Activated T-cell treated with anti-CD3 and anti-CD28 coated beads for 48 hours (primary cell): ENCODE results near the gene STX16.

Experiments used
- DNase-seq: peaks from one replicate; pipeline ENCODE4 v3.0.0-alpha.2; 2020; ENCODE audit warnings: low read depth

Gene STX16

DNA sequence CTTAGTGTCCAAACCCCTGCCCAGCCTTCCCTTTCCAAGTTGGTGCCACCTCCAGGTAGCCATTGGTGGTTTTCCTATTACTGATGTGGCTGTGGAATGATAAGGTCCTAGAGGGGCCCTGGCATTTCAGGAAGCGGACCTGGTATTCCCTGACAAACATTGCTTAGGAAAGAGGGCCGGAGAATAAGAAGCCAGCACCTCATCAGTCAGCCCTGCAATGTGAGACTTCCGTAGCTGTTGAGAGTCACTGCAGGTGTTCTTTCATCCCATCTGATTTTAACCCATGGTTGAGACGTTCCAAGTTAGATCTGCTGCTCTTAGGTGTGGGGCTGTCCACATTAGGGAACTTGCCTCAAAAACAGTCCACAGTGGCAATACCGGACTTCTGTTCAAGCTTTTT lies 26.7 kb downstream of the STX16 start:
- no peak for DNase-seq

DNA sequence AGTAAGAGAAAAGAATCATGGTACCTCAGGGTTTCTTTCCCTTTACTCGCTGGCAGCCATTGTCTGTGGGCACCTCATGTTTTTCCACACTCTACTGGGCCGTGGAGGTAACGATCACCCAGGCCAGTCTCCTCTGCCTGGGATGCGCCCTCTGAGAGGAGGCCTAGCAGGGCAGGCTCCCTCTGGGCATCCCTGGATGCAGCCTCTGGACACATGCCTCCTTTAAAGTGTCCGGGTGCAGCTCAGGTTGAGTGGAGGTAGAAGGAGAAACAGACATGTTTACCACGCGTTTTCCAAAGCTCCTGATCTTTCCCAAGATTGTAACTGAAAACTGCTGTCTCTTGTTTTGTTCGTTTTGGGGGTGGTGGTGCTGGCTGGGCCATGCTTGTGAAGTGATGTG lies 27.7 kb downstream of the STX16 start:
- no peak for DNase-seq

DNA sequence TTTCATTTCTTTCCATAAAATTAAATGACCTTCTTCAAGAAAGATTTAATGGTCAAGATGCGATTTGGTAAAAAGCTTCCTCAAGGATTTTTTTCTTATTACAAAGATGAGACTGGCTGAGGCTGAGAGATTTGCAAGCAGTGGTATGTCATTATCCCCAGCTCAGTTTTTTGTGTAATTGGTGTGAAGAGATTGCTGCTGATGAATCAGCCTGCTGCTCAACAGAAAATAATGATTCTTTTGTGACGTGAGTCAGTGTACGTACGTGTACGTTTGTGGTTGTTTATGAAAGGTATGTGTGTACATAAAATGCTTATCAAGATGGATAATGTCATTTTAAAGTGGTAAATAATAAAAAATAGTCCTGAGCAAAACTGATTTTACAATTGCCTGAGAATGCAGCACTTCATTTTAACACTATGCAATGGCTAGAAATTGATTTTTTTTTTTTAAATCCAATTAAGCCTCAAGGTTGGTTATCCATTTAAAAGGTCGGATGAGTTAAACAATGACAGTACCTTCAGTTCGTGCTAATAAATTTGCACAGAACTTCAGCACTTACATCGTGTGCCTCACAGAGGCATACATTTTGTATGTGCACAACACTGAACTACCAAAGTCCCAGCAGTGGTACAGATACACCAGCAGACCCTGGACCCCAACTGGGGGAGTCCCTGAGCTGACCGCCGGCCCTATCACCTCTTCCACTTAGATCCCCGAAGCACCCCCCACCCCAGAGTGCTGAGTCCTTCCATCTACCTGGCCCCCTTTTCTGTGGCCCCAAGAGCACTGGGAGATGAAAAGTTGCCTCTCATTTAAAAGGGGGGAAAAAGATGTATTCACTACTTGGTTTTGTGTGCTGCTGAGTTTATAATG lies 31.8 kb downstream of the STX16 start:
- DNase-seq: no peak

DNA sequence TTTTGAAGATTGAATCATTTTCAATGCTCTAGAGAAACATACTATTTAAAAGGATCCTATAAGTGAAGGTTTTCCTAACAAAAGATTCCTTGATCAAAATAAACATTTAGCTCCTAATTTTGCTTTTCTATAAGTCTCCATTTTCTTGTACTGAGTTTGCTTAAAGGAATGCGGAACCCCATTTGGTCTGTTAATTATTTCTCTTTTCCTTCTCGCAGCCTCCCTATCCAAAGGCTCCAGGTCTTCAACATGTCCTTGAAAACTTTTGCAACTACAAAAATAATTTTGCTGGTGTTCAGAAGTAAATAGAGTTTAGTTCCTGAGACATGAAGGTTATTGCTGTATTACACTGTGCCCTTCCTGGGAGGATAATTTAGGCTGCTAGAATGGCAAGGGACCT lies 33.2 kb downstream of the STX16 start:
- DNase-seq: no peak

DNA sequence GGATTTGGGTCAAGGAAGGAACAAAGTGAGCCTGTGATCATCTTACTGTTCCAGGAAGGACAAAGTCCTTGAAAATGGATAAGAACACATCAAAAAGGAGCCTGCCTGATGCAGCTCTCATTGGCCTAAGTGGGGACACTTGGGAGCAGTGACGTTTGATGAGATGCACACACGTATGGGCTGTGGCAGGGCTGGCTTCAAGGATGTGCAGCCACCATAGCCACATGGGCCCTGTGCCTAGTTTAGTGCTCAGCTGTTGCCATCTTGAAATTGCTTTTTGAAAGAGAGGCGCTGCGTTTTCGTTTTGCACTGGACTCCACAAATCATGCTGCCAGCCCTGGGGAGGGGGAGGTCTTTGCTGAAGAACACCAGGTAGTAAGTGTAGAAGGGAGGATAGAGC lies 34.9 kb downstream of the STX16 start:
- no peak for DNase-seq

DNA sequence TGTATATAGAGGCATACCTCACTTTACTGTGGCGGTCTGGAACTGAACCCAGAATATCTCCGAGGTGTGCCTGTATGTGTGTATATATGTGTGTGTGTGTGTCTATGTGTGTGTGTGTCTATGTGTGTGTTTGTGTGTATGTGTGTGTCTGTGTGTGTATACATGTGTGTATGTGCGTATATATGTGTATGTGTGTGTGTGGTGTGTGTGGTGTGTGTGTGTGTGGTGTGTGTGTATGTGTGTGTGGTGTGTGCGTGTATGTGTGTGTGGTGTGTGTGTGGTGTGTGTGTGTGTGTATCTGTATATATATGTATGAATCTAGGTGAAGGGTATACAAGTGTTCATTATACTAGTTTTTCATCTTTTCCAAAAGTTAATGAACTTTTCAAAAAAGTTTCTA lies 37.3 kb downstream of the STX16 start:
- DNase-seq: no peak

DNA sequence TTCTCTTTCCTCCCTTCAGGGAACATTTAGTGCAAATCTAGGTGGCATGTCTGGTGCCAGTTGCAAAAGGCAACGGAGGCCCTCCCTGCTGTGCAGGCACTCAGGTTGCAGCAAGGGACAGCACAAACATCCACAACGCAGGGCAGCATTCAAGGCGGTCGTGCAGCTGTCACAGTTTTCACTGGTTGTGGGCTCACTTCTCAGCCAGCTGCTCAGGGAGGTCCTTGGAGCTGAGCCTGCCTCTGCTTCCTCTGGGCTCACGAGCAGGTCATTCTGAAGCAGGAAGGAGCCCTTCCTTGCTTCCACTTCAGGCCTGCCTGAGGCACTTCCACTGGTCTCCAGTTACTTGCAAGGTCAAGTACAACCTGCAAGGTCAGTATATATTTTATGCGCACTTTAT lies 37.8 kb downstream of the STX16 start:
- DNase-seq: no peak

DNA sequence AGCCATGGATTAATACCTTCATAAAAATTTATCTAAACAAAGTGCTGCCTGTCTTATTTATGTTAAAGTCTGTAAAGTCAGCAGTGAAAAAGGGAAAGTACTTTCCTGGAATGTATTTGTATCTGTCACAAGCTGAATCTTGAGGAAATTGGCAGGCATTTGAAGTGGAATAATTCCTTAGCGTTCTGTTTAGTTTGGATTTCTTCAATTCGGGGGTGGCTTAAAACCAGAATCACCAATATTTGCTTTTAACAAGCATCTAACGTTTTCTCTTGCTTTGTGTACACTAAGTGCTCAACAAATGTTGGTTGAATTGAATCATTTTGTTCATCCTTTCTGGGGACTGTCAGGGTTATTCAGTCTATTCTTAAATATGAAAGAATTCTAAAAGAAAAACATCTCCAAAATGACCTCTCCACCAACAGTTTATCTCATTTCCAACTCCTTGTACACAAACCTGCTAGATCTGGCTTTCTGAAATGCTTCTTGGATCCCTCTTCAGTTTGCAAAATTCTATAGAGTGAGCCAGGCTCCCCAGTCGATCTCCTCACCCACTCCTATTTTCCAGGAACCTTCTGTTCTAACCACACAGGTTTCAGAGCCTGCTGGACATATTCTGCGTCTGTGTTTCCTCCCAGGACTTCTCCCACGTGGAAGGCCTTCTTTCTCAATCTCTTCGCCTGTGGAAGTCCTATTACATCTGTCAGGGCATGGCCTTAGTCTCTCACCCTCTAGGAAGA lies 39.5 kb downstream of the STX16 start:
- no peak for DNase-seq

DNA sequence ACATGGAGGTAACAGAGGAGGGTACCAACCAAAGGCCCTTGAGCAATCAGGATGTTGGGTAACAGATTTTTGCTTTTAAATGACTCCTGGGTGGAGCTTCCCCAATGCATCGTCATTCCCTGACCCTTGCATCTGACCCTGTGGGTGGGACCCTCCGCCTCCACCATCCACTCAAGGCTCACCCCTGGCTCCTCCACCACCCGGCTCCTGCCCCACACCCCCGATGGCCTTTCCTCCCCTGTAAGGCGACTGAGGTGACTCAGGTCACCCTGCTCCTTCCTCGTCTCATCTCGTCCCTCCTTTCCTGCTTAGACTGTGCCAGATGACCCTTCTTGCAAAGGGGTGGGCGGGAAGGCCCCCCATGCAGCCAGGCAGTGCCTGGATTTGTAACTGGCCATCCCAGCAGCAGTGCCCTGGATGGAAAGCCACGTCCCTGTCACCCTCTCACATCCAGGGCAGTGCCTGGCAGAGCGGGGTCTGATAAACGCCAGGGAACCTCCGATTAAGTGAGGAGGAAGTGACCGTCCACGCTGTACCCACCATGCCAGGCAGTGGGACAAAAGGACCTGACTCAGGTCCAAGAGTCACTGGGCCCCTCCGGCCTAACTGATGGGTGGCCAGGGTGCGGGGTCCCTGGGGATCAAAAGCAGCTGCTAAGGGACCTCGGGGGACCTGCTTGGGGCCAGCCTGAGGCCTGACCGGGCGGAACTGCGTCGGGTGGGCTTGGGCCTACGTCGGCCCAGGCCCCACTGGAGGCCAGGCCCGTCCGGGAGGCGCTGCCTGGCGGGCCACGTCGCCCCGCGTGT lies 40.9 kb downstream of the STX16 start:
- no peak for DNase-seq

DNA sequence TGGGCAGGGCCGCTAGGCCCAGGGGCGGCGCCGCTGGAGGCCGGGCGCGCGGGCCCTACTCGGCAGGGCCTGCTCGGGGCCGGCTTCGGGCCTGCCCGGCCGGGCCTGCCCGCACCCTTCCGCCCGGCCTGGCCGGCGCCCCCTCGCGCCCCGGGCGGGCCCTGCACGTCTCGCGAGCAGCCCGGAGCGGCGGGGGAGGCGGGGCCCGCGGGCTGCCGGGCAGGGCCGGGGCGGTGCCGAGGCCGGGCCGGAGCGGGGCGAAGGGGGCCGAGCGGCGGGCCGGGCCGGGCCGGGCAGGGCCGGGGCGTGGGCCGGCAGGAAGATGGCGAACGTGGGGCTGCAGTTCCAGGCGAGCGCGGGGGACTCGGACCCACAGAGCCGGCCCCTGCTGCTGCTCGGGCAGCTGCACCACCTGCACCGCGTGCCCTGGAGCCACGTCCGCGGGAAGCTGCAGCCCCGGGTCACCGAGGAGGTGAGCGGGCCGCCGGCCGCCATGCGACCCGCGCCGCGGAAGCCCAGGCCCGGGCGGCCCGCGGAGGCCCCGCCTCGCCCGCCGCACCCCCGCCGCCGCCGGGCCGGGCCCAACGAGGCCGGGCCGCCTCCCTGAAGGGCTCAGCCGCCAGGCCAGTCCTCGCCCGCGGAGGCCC lies 41.6 kb downstream of the STX16 start, which contains the start of gene NPEPL1:
NPEPL1 (plus strand) TSS at position 222 of the 647 bp plus-strand sequence; CDS start at position 323, 101 bp downstream.
- DNase-seq: peak; percentile 74

DNA sequence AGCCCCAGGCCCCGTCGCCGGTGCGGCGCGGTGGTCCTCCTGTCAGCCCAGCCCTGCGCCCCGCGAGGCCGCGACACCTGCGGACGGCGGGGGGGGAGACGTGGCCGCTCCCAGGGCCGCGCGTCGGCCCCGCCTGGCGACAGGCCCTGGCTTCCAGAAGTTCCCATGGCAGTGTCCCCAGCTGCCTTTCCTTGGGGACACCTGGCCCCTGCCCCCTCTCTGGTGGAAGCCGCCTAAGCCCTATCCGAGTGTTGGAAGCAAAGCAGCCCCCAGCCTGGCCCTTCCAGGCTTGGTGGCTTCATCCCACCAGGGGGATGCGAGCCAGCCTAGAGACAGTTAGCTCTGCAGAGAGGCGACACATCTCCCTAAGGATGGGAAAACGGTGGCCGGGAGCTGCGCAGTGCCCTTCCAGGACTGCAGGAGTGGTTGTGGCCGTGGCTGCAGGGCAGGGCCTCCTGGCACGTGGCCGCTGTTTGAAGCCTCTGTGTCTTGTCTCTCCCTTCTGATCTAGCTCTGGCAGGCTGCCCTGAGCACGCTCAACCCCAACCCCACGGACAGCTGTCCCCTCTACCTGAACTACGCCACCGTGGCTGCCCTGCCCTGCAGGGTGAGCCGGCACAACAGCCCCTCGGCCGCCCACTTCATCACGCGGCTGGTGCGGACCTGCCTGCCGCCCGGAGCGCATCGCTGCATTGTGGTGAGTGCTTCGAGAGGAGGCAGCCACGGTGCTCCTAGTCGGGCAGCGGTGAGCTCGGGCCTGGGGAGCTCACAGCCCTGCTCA lies 42.3 kb downstream of the STX16 start:
- DNase-seq: no peak

DNA sequence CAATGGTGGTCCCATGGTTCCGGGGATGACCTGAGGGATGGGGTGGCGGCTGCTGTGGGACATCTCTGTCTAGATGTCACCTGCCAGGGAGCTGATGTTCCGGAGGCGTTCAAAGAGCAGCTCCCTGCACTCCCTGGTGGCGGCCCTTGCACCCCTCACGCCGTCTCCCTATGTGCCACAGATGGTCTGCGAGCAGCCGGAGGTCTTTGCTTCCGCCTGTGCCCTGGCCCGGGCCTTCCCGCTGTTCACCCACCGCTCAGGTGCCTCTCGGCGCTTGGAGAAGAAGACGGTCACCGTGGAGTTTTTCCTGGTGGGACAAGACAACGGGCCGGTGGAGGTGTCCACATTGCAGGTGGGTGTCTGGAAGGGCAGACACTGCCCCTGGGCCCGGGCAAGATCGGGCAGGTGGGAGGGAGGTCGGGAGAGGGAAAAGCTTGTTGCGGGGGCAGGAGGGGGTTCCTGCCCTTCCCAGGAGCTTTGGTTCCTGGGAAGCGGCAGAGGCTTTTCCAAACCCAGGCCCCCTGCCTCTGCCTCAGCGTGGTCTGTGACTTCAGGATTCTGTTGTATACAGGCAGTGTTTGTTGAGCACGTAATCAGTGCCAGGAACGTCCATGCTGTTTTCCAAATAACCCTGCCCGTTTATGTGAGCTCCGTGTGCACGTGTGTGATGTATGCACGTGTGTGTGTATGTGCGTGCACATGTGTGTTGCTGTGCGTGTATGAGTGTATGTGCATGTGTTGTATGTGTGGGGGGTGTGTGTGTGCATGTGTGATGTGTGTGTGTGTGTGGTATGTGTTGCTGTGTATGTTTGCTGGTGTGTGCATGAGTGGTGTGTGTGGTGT lies 43.4 kb downstream of the STX16 start:
- no peak for DNase-seq

DNA sequence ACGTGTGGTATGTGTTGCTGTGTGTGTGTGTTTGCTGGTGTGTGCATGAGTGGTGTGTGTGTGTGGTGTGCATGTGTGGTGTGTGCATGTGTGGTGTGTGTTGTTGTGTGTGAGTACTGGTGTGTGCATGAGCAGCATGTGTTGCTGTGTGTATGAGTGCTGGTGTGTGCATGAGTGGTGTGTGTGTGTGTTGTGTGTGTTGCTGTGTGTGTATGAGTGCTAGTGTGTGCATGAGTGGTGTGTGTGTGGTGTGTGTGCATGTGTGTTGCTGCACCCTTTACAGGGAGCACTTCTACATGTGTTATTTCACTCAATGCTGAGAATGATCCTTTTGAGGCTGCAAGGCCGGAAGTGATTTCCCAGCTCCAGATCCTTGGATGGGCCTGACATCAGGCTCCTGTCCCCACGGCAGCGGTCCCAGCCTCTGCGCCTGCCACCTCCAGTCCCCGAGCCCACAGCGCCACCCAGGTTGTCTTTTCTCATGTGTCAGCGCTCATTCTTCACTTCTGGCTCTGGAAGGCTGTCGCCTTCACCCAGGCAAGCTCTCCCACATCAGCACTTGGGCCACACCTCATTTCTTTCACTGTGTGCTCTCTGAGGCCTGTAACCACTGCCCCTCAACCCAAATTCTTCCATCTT lies 44.1 kb downstream of the STX16 start:
- no peak for DNase-seq

DNA sequence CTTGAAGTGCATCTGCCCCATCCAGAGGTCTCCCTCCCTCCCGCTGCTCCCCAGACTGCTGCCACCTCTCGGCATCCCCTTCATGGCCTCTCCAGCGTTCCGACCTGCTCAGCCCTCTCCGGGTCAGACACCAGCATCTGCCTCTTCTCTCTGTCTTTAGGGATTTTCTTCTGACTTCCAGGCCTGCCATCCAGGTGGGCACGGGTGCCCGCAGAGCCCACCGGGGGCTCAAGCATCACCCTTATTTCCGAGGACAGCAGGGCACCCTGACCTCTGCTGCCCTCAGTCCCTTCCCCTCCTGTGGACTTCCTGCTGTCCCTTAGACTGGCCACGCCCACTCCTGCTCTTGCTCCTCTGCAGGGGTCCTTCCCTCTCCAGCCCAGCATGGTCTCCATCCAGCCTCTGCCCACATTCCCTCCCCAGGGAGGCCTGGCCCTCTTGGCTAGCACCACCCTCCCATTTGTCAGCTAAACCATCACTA lies 44.9 kb downstream of the STX16 start:
- no peak for DNase-seq

DNA sequence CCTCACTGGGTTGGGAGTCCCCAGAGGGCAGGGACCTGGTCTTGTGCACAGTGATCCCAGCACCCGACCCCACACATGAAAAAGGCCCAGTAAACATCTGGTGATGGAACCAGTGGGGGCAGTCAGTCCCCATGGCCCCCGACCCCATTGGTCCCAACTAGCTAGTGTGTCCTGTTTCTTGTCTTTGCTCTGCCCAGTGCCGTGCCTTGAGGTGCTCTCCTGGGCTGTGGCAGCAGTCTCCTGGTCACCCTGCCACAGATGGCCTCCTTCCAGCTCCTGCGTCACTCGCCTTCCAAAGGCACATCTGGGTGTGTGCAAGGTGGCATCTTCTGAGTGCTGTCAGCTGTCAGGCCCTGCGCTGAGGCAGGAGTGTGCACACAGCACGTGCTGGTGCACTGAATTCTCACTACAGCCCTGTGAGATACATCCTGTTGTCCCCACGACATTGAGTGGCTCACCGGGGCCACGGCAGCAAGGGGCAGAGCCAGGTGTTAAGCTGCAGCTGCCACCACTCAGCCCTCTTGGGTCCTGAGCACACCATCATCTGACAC lies 45.4 kb downstream of the STX16 start:
- DNase-seq: no peak

DNA sequence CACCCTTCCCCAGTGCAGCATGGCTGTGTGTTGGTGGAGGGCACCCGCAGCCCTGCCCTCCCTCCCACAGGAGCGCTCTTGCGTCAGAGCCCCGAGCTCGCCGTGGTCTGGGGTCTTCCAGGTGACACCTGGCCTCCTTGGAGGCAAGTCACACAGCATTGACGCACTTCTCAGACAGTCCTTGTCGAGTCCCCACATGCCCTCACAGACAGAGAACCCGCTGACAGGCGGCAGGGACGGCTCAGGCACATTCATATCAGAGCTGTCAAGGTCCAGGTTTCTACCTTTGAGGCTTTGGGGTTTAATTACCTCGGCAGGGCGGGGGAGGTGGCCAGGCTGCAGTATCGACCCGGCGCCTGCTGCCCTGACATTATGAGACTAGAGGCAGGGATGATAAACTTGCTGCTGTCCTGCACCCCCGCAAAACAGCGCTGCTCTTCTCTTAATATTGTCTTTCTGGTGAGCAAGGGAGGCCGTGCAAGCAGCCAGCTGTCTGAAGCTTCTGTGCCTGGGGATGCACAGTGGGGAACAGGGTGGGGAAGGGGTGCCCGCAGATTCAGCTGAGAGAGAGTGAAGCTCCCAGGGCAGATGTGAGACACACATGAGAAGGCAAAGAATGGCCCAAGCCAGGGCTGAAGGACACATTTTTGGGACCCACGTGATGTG lies 46.3 kb downstream of the STX16 start:
- no peak for DNase-seq

DNA sequence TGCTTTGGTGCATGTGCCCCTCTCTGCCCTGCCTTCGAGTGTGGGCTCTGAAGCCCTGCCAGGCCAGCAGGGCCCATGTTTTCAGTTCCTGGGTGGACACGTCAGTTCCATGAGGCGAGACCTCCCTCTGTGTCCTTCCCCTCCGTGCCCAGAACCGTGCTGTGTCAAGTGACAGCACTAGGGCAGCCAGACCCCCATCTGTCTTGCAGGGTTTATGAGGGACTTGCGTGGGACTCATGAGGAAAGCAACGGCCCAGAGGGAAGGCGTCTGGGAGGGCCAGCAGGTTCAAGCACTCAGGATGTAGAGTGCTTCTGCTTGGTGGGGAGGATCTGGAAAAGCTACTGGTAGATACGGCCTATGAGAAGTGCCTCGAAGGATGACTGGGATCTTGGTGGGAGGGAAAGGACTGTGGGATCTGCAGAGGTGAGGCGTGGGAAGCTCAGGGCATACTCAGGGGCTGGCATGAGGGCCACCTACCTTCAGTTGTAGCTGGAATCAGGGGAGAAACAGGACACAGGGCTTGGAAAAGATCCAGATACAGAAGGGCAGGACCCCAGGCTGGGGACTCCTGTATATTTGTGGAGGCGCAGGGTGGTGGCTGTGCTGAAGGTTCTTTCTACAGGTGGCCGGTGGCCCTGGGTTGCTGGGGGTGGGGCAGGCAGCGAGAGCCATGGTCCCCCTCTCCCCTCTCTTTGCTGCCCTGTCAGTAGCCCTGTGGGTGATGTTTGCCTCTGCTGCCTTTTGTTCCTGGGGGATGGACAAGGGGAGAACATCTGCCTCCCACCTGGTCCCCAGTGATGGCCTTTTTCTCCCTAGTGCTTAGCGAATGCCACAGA lies 47.0 kb downstream of the STX16 start:
- no peak for DNase-seq
